HCT116 (cell line): Measurements from ENCODE around the gene LTBP1. TPM values are rescaled to one million over a fixed set of nuclear protein-coding genes. Genes with fewer than 3 reads are reported as not detected.

ENCODE experiments used
- ATAC-seq: fragments of 200-7000 bp; cut with Tn5 transposase; 2 replicates; pipeline ENCODE4 v1.9.1; 2020; ENCODE audit warnings: mild to moderate bottlenecking, moderate library complexity
- BruUV-seq: library from RNA; stranded (reverse); fragments of 400-500 nt; replicated peaks from 2 replicates; lab custom pipeline; 2021; lab: Mats Ljungman, UMichigan
- CTCF ChIA-PET: fragments of 300-600 bp; sonication (Branson Sonifier 250); formaldehyde crosslinking; loops from one replicate; lab custom pipeline; 2021; ENCODE audit warnings: antibody characterized with exemption; lab: Charles Lee
- POLR2A ChIA-PET: fragments of 300-600, 350-600 bp; sonication (Branson Sonifier 250); formaldehyde crosslinking; loops from one replicate; lab custom pipeline; 2021; ENCODE audit warnings: antibody characterized with exemption; lab: Charles Lee
- RAD21 ChIA-PET, 2 experiments: fragments of 300-600 bp; sonication (Branson Sonifier 250); formaldehyde crosslinking; loops; one replicate each; lab custom pipeline; 2023; ENCODE audit warnings: low total read pairs in 2 of 2; ENCODE audit not compliant: uncharacterized antibody in 2 of 2, unreplicated experiment in 2 of 2, low non-redundant PET in 1 of 2; lab: Charles Lee
- DNase-seq: peaks from one replicate; pipeline ENCODE4 v3.0.0-alpha.2; 2010; ENCODE audit warnings: low read depth, low spot score
- H2AFZ ChIP-seq: fragments of 200-600 bp; shearing (Covaris generic), sonication (generic); 2 replicates; pipeline ENCODE4 v1.6.1; 2017; ENCODE audit warnings: low read depth, mixed run types, mixed read lengths, antibody characterized with exemption, low read length; ENCODE audit not compliant: poor library complexity, severe bottlenecking
- H3K27ac ChIP-seq: 2 replicates; pipeline ENCODE4 v1.5.1; 2012; ENCODE audit warnings: low read depth, low read length
- H3K27me3 ChIP-seq: fragments of 200-600 bp; sonication (generic); 2 replicates; pipeline ENCODE4 v1.6.1; 2016; ENCODE audit warnings: mixed run types, low read length, mixed read lengths; ENCODE audit not compliant: insufficient read depth
- H3K36me3 ChIP-seq, 2 experiments: fragments of 200-500 bp in 1 of 2; fragments of 200-600 bp in 1 of 2; sonication (Bioruptor generic) in 1 of 2; sonication (generic) in 1 of 2; 2 replicates each; pipeline versions ENCODE4 v1.5.1 to v1.6.1; 2014 to 2016; ENCODE audit warnings: low read length in 2 of 2, inconsistent platforms in 1 of 2, mixed read lengths in 1 of 2, mixed run types in 1 of 2; ENCODE audit not compliant: insufficient read depth in 2 of 2, control insufficient read depth in 1 of 2
- H3K4me1 ChIP-seq, 2 experiments: fragments of 200-600 bp in 1 of 2; sonication (generic) in 1 of 2; 2 replicates each; pipeline versions ENCODE4 v1.5.1 to v1.6.1; 2012 to 2017; ENCODE audit warnings: low read length in 2 of 2, inconsistent platforms in 1 of 2, mild to moderate bottlenecking in 1 of 2, mixed read lengths in 1 of 2, mixed run types in 1 of 2, moderate library complexity in 1 of 2; ENCODE audit not compliant: insufficient read depth in 2 of 2, control insufficient read depth in 1 of 2
- H3K4me2 ChIP-seq: fragments of 200-600 bp; sonication (generic); 2 replicates; pipeline ENCODE4 v1.6.1; 2017; ENCODE audit warnings: mixed run types, low read length, mixed read lengths
- H3K4me3 ChIP-seq, 2 experiments: fragments of 200-600 bp in 1 of 2; sonication (generic) in 1 of 2; replicated peaks in 1 of 2; 2 replicates each; pipeline ENCODE4 v1.5.1; 2011 to 2016; ENCODE audit warnings: low read length in 2 of 2, control low read depth in 1 of 2, low read depth in 1 of 2, mild to moderate bottlenecking in 1 of 2, mixed read lengths in 1 of 2, mixed run types in 1 of 2
- H3K79me2 ChIP-seq: fragments of 200-600 bp; sonication (generic); 2 replicates; pipeline ENCODE4 v1.6.1; 2017; ENCODE audit warnings: mild to moderate bottlenecking, mixed run types, low read length, moderate library complexity, mixed read lengths; ENCODE audit not compliant: insufficient read depth
- H3K9ac ChIP-seq: fragments of 200-600 bp; sonication (generic); 2 replicates; pipeline ENCODE4 v1.6.1; 2016; ENCODE audit warnings: low read length, mixed read lengths
- H3K9me2 ChIP-seq: fragments of 200-600 bp; sonication (generic), shearing (Covaris generic); 2 replicates; pipeline ENCODE4 v1.6.1; 2017; ENCODE audit warnings: mixed run types, mild to moderate bottlenecking, moderate library complexity; ENCODE audit not compliant: insufficient read depth
- H3K9me3 ChIP-seq, 2 experiments: fragments of 200-500 bp in 1 of 2; fragments of 200-600 bp in 1 of 2; sonication (Bioruptor generic) in 1 of 2; sonication (generic) in 1 of 2; 2 replicates each; pipeline ENCODE4 v1.6.1; 2014 to 2017; ENCODE audit warnings: low read length in 2 of 2, mixed read lengths in 2 of 2, inconsistent platforms in 1 of 2, low read depth in 1 of 2, mild to moderate bottlenecking in 1 of 2, mixed run types in 1 of 2, moderate library complexity in 1 of 2; ENCODE audit not compliant: control insufficient read depth in 1 of 2, insufficient read depth in 1 of 2
- H4K20me1 ChIP-seq: fragments of 200-600 bp; sonication (generic), shearing (Covaris generic); 2 replicates; pipeline ENCODE4 v1.6.1; 2017; ENCODE audit warnings: mixed run types, mild to moderate bottlenecking, moderate library complexity; ENCODE audit not compliant: insufficient read depth
- ATF3 ChIP-seq: IDR thresholded peaks from 2 replicates; pipeline ENCODE4 v1.6.1; 2012
- CEBPB ChIP-seq: IDR thresholded peaks from 2 replicates; pipeline ENCODE4 v1.6.1; 2012; ENCODE audit warnings: low read depth
- EGR1 ChIP-seq: IDR thresholded peaks from 2 replicates; pipeline ENCODE4 v1.6.1; 2012; ENCODE audit warnings: low read depth
- ELF1 ChIP-seq: IDR thresholded peaks from 2 replicates; pipeline ENCODE4 v1.6.1; 2012; ENCODE audit warnings: low read depth, borderline replicate concordance
- EZH2 ChIP-seq: fragments of 200-600 bp; sonication (generic); IDR thresholded peaks from 2 replicates; pipeline ENCODE4 v1.6.1; 2017; ENCODE audit warnings: antibody characterized with exemption, mixed run types
- FOSL1 ChIP-seq: IDR thresholded peaks from 2 replicates; pipeline ENCODE4 v1.6.1; 2012; ENCODE audit warnings: low read depth
- JUND ChIP-seq: IDR thresholded peaks from 2 replicates; pipeline ENCODE4 v1.6.1; 2012
- POLR2A ChIP-seq: IDR thresholded peaks from 2 replicates; pipeline ENCODE4 v1.7.0; 2011; ENCODE audit warnings: borderline replicate concordance; ENCODE audit not compliant: insufficient read depth, insufficient read length; ENCODE audit errors: extremely low read depth
- POLR2AphosphoS5 ChIP-seq: IDR thresholded peaks from 2 replicates; pipeline ENCODE4 v1.6.1; 2011; ENCODE audit warnings: mild to moderate bottlenecking, low read depth, low read length, moderate library complexity
- REST ChIP-seq: IDR thresholded peaks from 2 replicates; pipeline ENCODE4 v1.6.1; 2012; ENCODE audit warnings: low read depth
- SP1 ChIP-seq: IDR thresholded peaks from 2 replicates; pipeline ENCODE4 v1.6.1; 2012; ENCODE audit warnings: low read depth
- SRF ChIP-seq: IDR thresholded peaks from 2 replicates; pipeline ENCODE4 v1.6.1; 2012; ENCODE audit warnings: low read depth
- TCF7L2 ChIP-seq: IDR thresholded peaks from 2 replicates; pipeline ENCODE4 v1.7.0; 2011; ENCODE audit warnings: borderline replicate concordance, inconsistent platforms; ENCODE audit not compliant: insufficient read depth, insufficient read length; ENCODE audit errors: extremely low read depth
- YY1 ChIP-seq: IDR thresholded peaks from 2 replicates; pipeline ENCODE4 v1.6.1; 2011; ENCODE audit warnings: low read length, low read depth, moderate library complexity, mild to moderate bottlenecking; ENCODE audit not compliant: insufficient replicate concordance; ENCODE audit errors: extremely low read depth
- ZNF274 ChIP-seq: fragments of 200-500 bp; sonication (Bioruptor generic); IDR thresholded peaks from 2 replicates; pipeline ENCODE4 v1.6.1; 2014; ENCODE audit warnings: mild to moderate bottlenecking, low read depth, low read length, inconsistent platforms
- intact Hi-C: fragments of 100-400 bp; cut with micrococcal nuclease; formaldehyde crosslinking; loops from 2 replicates; pipeline ENCODE4 v1.10.0; 2022
- total RNA-seq: library from RNA; stranded (reverse); gene quantifications from one replicate; pipeline ENCODE4 v1.2.1, GENCODE V29; 2021; ENCODE audit not compliant: unreplicated experiment
- TF ChIP-seq, protein P1 (sequence below): IDR thresholded peaks from 2 replicates; pipeline ENCODE4 v1.6.1; 2011; ENCODE audit warnings: mild to moderate bottlenecking, low read length, moderate library complexity; ENCODE audit not compliant: insufficient replicate concordance; ENCODE audit errors: extremely low read depth
- TF ChIP-seq, protein P2 (sequence below): IDR thresholded peaks from 2 replicates; pipeline ENCODE4 v1.6.1; 2012

Gene LTBP1
- total RNA-seq, 1 experiment from 2014 or later = 5.1 TPM

DNA sequence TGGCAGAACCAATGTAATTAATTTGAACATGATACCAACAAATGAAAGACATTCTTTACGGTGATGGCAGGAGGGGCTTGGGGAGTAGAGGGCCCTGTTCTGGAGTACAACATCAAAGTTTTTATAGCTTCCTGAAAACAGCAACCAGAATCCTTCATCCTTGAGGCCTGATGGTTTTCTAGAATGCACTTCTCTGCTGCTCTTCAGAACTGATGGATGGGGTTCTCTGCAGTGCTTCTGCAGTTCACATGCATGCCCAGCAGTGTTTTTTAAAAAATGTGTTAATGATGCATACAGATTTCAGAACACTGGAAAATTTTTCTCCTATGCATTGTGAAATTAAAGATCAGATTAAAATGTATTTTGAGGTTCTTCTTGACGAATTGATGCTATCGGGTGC, 2.5 kb downstream of the LTBP1 start (continued):
- TF ChIP-seq REST (no peak), YY1 (no peak), EZH2 (no peak)
- TF ChIP-seq, all 23 proteins: peak for 0

- no peak for DNase-seq
- BruUV-seq = no TSS peak
- peaks cover 0 to 9% of the 10 kb centered on the region in 2 experiments; a peak in 2 of 4 replicates for H3K4me1 ChIP-seq
- ChIA-PET RAD21 (no interaction called here), CTCF (no interaction called here), POLR2A (no interaction called here)
- H3K27me3 ChIP-seq = no peaks in the 10 kb centered on the region
- H3K4me2 ChIP-seq = no peak overlapping the region
- H3K4me3 ChIP-seq = no peak overlapping the region
- H3K36me3 ChIP-seq = no peaks in the 10 kb centered on the region
- H3K9me3 ChIP-seq = no peaks in the 10 kb centered on the region
- intact Hi-C loops = no loop called here
- no peaks in the 10 kb centered on the region for H4K20me1 ChIP-seq
- H3K9me2 ChIP-seq = no peaks in the 10 kb centered on the region
- ATAC-seq = no peak
- no peak overlapping the region for H2AFZ ChIP-seq
- no peak overlapping the region for H3K9ac ChIP-seq
- no peak overlapping the region for H3K27ac ChIP-seq
- no peaks in the 10 kb centered on the region for H3K79me2 ChIP-seq
- TF ChIP-seq FOSL1 (no peak), CEBPB (no peak), EGR1 (no peak), REST (no peak), POLR2AphosphoS5 (no peak), YY1 (no peak), TCF7L2 (no peak), JUND (no peak), ZNF274 (no peak), ATF3 (no peak), ELF1 (no peak), POLR2A (no peak), SP1 (no peak), SRF (no peak)
- TF ChIP-seq, protein P1, sequence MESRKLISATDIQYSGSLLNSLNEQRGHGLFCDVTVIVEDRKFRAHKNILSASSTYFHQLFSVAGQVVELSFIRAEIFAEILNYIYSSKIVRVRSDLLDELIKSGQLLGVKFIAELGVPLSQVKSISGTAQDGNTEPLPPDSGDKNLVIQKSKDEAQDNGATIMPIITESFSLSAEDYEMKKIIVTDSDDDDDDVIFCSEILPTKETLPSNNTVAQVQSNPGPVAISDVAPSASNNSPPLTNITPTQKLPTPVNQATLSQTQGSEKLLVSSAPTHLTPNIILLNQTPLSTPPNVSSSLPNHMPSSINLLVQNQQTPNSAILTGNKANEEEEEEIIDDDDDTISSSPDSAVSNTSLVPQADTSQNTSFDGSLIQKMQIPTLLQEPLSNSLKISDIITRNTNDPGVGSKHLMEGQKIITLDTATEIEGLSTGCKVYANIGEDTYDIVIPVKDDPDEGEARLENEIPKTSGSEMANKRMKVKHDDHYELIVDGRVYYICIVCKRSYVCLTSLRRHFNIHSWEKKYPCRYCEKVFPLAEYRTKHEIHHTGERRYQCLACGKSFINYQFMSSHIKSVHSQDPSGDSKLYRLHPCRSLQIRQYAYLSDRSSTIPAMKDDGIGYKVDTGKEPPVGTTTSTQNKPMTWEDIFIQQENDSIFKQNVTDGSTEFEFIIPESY = no peak
- TF ChIP-seq, protein P2, sequence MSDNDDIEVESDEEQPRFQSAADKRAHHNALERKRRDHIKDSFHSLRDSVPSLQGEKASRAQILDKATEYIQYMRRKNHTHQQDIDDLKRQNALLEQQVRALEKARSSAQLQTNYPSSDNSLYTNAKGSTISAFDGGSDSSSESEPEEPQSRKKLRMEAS = no peak
Measured at GRCh38 chr2:32951672-32952071, 4.9 kb downstream of the LTBP1 start.
